Chondrocyte (in vitro differentiated cells): Measurements from ENCODE around the gene MBD1. TPM values are rescaled to one million over a fixed set of nuclear protein-coding genes. Genes with fewer than 3 reads are reported as not detected.
A peak's percentile ranks its signal among the peaks of the same experiment; 100 is the strongest.
"Not testable (repeated sequence)": the region's sequence is repeated elsewhere in the genome, so short reads cannot be mapped to it uniquely, and the experiment has no call there.

Source experiments
- DNase-seq: peaks from one replicate; pipeline ENCODE4 v3.0.0; 2021; ENCODE audit warnings: mixed read lengths, low spot score
- H3K27ac Mint-ChIP-seq: one replicate; pipeline ENCODE4 v1.8.0; 2021; ENCODE audit warnings: mild to moderate bottlenecking, moderate library complexity, mixed read lengths; ENCODE audit not compliant: unreplicated experiment
- H3K27me3 Mint-ChIP-seq: 2 replicates; pipeline ENCODE4 v1.8.0; 2021; ENCODE audit warnings: low read depth, mixed read lengths
- H3K36me3 Mint-ChIP-seq: 2 replicates; pipeline ENCODE4 v1.8.0; 2021; ENCODE audit warnings: low read depth, mixed read lengths
- H3K4me1 Mint-ChIP-seq: 2 replicates; pipeline ENCODE4 v1.8.0; 2021; ENCODE audit warnings: low read depth, mild to moderate bottlenecking, mixed read lengths
- H3K4me3 Mint-ChIP-seq: one replicate; pipeline ENCODE4 v1.8.0; 2021; ENCODE audit warnings: mild to moderate bottlenecking, moderate library complexity, mixed read lengths; ENCODE audit not compliant: unreplicated experiment
- H3K9me3 Mint-ChIP-seq: 2 replicates; pipeline ENCODE4 v1.8.0; 2021; ENCODE audit warnings: low read depth, mixed read lengths
- CTCF ChIP-seq: fragments of 200-600 bp; sonication (generic); IDR thresholded peaks from 2 replicates; pipeline ENCODE4 v1.5.0; 2021; ENCODE audit warnings: antibody characterized with exemption, mild to moderate bottlenecking, moderate library complexity
- total RNA-seq: library from RNA; stranded (reverse); gene quantifications from 3 replicates; pipeline ENCODE4 v1.2.1, GENCODE V29; 2021

Gene MBD1
- total RNA-seq, 1 donor from 2014 or later, result 62.0 TPM

GRCh38 chr18:50266248-50266704, 15.0 kb downstream of the MBD1 start, which contains the start of gene CFAP53:
Gene CFAP53 (minus strand): TSS chr18:50266495. CDS start chr18:50266404, 91 bp downstream.
- TF ChIP-seq CTCF, result no peak
- Mint-ChIP-seq H3K9me3 (no peaks in the 10 kb centered on the region), H3K4me1 (peaks cover 16% of the 10 kb centered on the region)

DNA sequence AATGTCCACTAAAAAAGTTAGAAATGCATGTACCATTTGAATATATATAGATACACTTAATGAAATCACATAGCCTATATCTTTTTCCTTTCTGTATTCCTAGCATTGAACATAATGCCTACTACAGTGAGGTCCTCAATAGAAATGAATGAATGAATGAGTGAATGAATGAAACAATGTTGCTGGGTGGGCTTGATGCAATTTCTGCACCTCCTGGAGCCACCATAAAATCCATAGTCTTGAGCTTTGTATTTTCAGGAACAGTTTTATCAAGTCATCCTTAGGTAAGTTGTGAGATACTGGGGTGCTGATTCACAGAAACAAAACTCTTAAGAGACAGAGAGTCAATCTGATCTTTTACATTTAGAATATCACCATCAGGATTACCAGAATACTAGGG, 18.3 kb downstream of the MBD1 start:
- Mint-ChIP-seq H3K9me3 (peaks cover 11% of the 10 kb centered on the region), H3K27me3 (peaks cover 12% of the 10 kb centered on the region), H3K4me3 (no peak overlapping the region), H3K27ac (no peak overlapping the region), H3K36me3 (no peaks in the 10 kb centered on the region), H3K4me1 (peaks cover 16% of the 10 kb centered on the region)
- DNase-seq, result no peak
- TF ChIP-seq CTCF, result no peak

More at GRCh38 chr18:50266248-50266704, 15.0 kb downstream of the MBD1 start, which contains the start of gene CFAP53:
- H3K36me3 Mint-ChIP-seq, result peaks cover 19% of the 10 kb centered on the region
- peak within 1 kb of the TSS; percentile 59 for H3K27ac Mint-ChIP-seq
- peak within 1 kb of the TSS; percentile 85 for H3K4me3 Mint-ChIP-seq
- peaks cover 7% of the 10 kb centered on the region for H3K27me3 Mint-ChIP-seq
- peak; percentile 98 for DNase-seq

- H3K4me1 Mint-ChIP-seq, result no peaks in the 10 kb centered on the region
- peaks cover 6% of the 10 kb centered on the region for H3K27me3 Mint-ChIP-seq
- no peak for TF ChIP-seq CTCF
- DNase-seq, result no peak
- no peak overlapping the region for H3K4me3 Mint-ChIP-seq
- no peaks in the 10 kb centered on the region for H3K9me3 Mint-ChIP-seq
- H3K36me3 Mint-ChIP-seq, result no peaks in the 10 kb centered on the region
- no peak overlapping the region for H3K27ac Mint-ChIP-seq
Observed at GRCh38 chr18:50250935-50251334, 30.4 kb downstream of the MBD1 start.

DNA sequence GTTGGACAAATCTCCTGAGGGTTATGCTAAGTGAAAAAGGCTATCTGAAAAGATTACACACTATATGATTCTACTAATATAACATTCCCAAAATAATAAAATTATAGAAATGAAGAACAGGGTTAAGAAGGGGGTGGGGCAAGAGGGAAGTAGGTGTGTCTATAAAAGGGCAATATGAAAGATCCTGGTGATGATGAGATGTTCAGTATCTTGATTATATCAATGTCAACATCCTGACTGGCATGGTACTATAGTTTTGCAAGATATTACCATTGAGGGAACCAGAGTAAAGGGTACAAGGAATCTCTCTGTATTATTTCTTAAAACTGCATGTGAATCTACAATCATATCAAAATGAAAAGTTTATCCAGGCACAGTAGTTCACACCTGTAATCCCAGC, 31.7 kb downstream of the MBD1 start:
- H3K4me1 Mint-ChIP-seq, result no peaks in the 10 kb centered on the region
- no peak for DNase-seq
- no peak overlapping the region for H3K27ac Mint-ChIP-seq
- no peaks in the 10 kb centered on the region for H3K36me3 Mint-ChIP-seq
- no peaks in the 10 kb centered on the region for H3K9me3 Mint-ChIP-seq
- no peak for TF ChIP-seq CTCF
- H3K4me3 Mint-ChIP-seq, result no peak overlapping the region
- peaks cover 6% of the 10 kb centered on the region for H3K27me3 Mint-ChIP-seq

DNA sequence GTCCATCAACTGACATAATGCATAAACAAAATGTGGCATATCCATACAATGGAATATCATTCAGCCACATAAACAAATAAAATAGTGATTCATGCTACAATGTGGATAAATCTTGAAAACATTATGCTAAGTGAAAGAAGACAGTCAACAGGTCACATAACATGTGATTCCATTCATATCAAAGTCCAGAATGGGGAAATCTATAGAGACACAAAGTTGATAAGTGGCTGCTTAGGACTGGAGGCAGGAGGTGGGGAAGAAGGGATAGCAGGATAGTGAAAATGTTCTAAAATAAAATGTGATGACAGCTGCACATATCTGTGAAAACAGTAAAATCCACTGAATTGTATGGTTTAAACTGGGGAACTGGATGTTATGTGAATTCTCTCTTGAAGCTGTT, 33.8 kb downstream of the MBD1 start:
- no peak for DNase-seq
- Mint-ChIP-seq H3K9me3 (peaks cover 5% of the 10 kb centered on the region), H3K36me3 (no peaks in the 10 kb centered on the region), H3K4me3 (no peak overlapping the region), H3K27me3 (peaks cover 6% of the 10 kb centered on the region), H3K4me1 (no peaks in the 10 kb centered on the region), H3K27ac (no peak overlapping the region)
- no peak for TF ChIP-seq CTCF

GRCh38 chr18:50241768-50242167, 39.6 kb downstream of the MBD1 start:
- H3K27ac Mint-ChIP-seq, H3K4me3 Mint-ChIP-seq, H3K36me3 Mint-ChIP-seq, H3K4me1 Mint-ChIP-seq, DNase-seq, H3K27me3 Mint-ChIP-seq: not testable (repeated sequence)
- peaks cover 32% of the 10 kb centered on the region for H3K9me3 Mint-ChIP-seq
